Thymus (tissue), 11 donors: ENCODE data around the gene CORO6. TPM values are rescaled to one million over a fixed set of nuclear protein-coding genes. Genes with fewer than 3 reads are reported as not detected.

Experiments used
- DNase-seq, 9 donors: peaks; one replicate each; pipeline ENCODE4 v3.0.0-alpha.2; 2013; ENCODE audit warnings: low spot score in 9 of 9, low read depth in 6 of 9, missing footprints in 1 of 9
- H3K27ac ChIP-seq, 2 donors: one replicate each; pipeline ENCODE4 v1.5.1; 2013; ENCODE audit warnings: control low read depth in 1 of 2, low read depth in 1 of 2, low read length in 1 of 2, mild to moderate bottlenecking in 1 of 2, moderate library complexity in 1 of 2
- H3K27me3 ChIP-seq, 2 donors: one replicate each; pipeline ENCODE4 v1.5.1; 2013; ENCODE audit warnings: low read length in 1 of 2; ENCODE audit not compliant: control insufficient read depth in 2 of 2, insufficient read depth in 1 of 2
- H3K36me3 ChIP-seq, 2 donors: one replicate each; pipeline ENCODE4 v1.5.1; 2013; ENCODE audit warnings: low read length in 1 of 2, mild to moderate bottlenecking in 1 of 2, moderate library complexity in 1 of 2; ENCODE audit not compliant: control insufficient read depth in 2 of 2, insufficient read depth in 2 of 2
- H3K4me1 ChIP-seq, 2 donors: one replicate each; pipeline ENCODE4 v1.5.1; 2013; ENCODE audit warnings: low read length in 2 of 2; ENCODE audit not compliant: control insufficient read depth in 2 of 2, insufficient read depth in 2 of 2
- H3K4me3 ChIP-seq, 2 donors: one replicate each; pipeline ENCODE4 v1.5.1; 2013; ENCODE audit warnings: low read length in 2 of 2, control low read depth in 1 of 2, mild to moderate bottlenecking in 1 of 2
- H3K9me3 ChIP-seq, 2 donors: one replicate each; pipeline ENCODE4 v1.5.1; 2013; ENCODE audit warnings: low read length in 1 of 2, mild to moderate bottlenecking in 1 of 2; ENCODE audit not compliant: control insufficient read depth in 2 of 2, insufficient read depth in 1 of 2
- WGBS: extraction: QIAGEN DNeasy Blood & Tissue Kit; methylation state at CpG from one replicate; pipeline ENCODE4 v1.1.7; 2013; 5-methylcytosine and 5-hydroxymethylcytosine counted together
- polyA plus RNA-seq: library from polyadenylated mRNA; stranded (reverse); fragments of 200-250 nt; gene quantifications from one replicate; pipeline ENCODE4 v1.2.3, GENCODE V29; 2013
- total RNA-seq: library from RNA; stranded (reverse); fragments of 120-200 nt; gene quantifications from one replicate; pipeline ENCODE4 v1.2.4, GENCODE V29; 2013
- donor health status: healthy.

CORO6 gene
- total and polyA plus RNA-seq, 2 donors: 2.4 to 17.0 TPM

DNA sequence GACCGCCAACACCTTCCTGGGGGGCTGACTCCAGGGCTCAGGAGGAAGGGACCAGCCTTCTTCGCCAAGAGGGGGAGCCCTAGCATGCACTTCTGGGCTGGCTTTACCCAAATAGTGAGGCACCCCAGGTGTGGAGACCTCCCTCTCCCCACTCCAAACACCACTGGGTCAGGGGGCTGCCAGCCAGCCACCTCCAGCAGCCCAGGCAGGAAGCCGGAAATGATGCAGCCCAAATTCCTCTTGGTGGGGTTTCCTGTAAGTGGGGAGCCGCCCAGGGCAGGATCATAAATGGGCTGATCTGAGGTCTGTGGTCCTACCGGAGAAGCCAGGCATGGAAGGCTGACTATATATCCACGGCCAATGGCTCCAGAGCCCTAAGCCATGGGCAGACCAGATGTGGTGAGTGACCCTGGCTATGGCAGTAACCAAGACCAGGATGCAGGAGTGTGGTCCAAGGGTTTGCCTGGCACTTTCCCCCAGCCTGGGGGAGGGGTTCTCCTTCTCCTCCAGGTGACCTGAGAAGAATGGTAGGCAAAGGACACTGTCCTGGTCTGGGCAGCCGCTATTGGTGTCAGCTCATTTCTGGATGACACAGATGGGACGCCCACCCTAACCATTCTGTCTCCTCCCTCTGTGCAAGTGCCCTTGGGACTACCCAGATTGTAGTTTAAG is 37.5 kb downstream of the CORO6 start:
- Histone ChIP-seq H3K9me3 (no peaks in the 10 kb centered on the region), H3K4me3 (peak overlapping the region in 1 of 2 donors; percentile 5), H3K27ac (peak overlapping the region; percentile 47 to 56), H3K36me3 (peaks cover 29 to 37% of the 10 kb centered on the region in 2 donors), H3K4me1 (peaks cover 31 to 55% of the 10 kb centered on the region in 2 donors), H3K27me3 (no peaks in the 10 kb centered on the region)
- peak in 1 of 9 donors; percentile 57 for DNase-seq
- whole genome bisulfite sequencing: 53% methylated on average over 8 of the region's 8 CpGs

DNA sequence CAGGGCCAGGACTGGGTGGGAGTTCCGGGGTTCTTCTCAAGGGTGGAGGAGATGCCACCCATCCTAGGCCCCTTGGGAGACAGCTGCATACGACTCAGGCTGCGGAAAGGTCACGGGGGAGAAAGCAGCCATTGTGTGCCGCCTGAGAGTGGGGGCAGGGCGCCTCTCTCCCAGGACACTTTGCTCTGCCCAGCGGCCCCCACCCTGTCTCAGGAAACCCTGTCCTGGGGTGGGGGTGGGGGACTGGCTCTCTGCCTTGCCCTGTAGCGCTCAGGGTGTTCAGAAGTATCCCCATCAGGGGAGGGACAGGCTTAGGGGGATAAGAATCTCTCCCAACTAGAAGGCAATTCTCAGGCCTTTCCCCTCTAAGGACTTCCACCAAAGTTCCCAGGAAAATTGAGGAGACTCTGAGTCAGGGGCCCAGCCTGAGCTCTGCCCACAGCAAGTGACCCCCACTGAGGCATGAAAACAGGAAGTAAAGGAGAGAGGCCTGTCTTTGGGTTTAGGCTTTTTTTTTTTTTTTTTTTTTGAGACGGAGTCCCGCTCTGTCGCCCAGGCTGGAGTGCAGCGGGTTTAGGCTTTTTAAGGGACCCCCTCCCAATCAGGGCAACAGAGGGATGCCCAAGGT is 38.1 kb downstream of the CORO6 start:
- Histone ChIP-seq H3K9me3 (no peaks in the 10 kb centered on the region), H3K4me1 (peaks cover 26 to 49% of the 10 kb centered on the region in 2 donors), H3K36me3 (peaks cover 34 to 43% of the 10 kb centered on the region in 2 donors), H3K27ac (peak overlapping the region in 1 of 2 donors; percentile 56), H3K4me3 (no peak overlapping the region), H3K27me3 (no peaks in the 10 kb centered on the region)
- no peak for DNase-seq
- WGBS: 84% methylated on average over 12 of the region's 12 CpGs

DNA sequence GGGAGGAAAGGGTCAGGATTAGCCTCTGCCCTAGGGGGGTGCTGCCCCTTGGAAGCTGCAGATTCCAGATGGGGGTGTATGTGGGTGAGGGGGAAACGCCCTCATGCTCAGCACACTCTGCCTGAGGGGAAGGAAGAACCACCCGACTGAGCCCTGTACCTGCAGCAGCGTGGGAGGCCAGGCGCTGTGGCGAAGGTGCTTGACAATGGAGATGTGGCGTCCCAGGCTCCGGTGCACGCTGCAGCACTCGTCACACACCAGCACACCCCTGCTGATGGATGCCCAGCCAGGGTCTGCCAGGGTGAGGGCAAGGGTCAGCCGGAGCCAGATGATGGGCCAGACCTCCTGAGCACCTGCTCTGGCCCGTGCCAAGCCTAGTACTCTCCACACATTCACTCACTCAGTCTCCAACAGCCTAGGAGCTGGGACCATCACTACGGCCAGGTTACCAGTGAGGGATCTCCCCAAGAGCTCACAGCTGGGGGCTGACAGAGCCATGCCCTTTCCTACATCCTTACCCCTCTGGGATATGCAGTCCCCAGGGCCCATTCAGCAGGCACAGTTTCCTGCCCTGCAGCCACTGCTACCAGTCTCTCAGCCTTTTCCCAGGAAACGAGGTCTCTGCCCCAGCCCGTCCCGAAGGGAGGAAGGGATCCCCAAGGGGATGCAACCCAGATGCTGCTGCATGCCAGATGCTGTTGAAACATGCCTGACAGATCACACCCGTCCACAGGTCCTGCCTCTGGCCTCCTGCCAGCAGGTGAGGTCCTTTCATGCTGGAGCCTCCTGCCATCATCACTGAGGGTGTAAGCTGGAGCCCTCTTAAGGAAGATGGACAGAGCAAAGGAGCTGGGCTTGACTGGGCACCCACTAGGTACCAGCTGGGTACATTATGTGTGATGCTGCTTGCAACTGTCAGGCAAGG is 39.1 kb downstream of the CORO6 start:
- Histone ChIP-seq H3K9me3 (no peaks in the 10 kb centered on the region), H3K27ac (no peak overlapping the region), H3K4me3 (no peak overlapping the region), H3K36me3 (peaks cover 36 to 53% of the 10 kb centered on the region in 2 donors), H3K4me1 (peaks cover 25 to 47% of the 10 kb centered on the region in 2 donors), H3K27me3 (no peaks in the 10 kb centered on the region)
- DNase-seq: no peak
- WGBS: 95% methylated on average over 16 of the region's 16 CpGs

DNA sequence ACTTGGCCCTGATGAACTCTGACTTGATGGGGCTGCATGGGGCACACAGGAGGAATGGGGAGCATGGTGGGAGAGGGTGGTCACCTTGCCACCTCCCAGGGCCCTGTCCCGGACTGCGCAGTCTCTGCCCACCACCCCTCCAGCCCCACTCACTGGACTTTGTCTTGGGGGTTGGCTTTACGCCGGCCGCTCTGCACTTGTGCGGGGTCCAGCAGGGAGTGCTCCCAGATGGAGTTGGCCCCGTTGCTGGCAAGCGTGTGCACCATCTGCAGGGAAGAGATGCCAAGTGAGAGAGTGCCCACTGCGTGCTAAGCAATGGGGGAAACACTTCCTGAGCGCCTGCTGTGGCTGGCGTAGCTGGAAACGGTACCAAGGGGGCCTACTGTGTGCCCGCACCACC is 39.9 kb downstream of the CORO6 start:
- H3K27me3 ChIP-seq: no peaks in the 10 kb centered on the region
- H3K4me1 ChIP-seq: peaks cover 18 to 38% of the 10 kb centered on the region in 2 donors
- H3K36me3 ChIP-seq: peaks cover 44 to 61% of the 10 kb centered on the region in 2 donors
- DNase-seq: no peak
- WGBS: 98% methylated on average over 13 of the region's 13 CpGs
- H3K9me3 ChIP-seq: no peaks in the 10 kb centered on the region
- H3K4me3 ChIP-seq: no peak overlapping the region
- no peak overlapping the region for H3K27ac ChIP-seq

DNA sequence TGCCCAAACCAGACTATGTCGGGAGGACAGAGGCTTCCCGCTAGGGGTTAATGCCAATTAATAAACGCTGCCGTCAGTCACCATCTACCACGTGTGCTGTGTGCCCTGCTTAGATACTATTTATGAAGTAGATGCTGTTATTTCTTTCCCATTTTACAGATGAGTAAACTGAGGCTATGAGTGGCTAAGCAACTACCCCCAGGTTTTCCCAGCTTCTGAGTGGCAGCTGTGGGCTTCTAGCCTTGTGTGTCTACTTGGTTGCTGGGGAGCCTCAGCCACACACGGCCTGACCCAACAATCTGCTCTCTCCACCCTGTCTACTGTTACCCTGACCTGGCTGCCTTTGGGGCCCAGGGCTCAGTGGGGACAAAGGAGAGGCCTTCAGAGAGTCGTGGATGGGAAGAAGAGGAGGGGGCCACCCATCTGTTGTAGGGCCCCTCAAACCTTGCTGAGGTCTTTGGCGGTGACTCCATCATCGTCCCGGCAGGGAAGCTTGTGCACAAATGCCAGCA is 40.4 kb downstream of the CORO6 start:
- no peaks in the 10 kb centered on the region for H3K9me3 ChIP-seq
- H3K27me3 ChIP-seq: no peaks in the 10 kb centered on the region
- H3K27ac ChIP-seq: no peak overlapping the region
- no peak overlapping the region for H3K4me3 ChIP-seq
- DNase-seq: no peak
- H3K4me1 ChIP-seq: peaks cover 18 to 34% of the 10 kb centered on the region in 2 donors
- 97% methylated on average over 10 of the region's 10 CpGs for WGBS
- peaks cover 49 to 64% of the 10 kb centered on the region in 2 donors for H3K36me3 ChIP-seq

DNA sequence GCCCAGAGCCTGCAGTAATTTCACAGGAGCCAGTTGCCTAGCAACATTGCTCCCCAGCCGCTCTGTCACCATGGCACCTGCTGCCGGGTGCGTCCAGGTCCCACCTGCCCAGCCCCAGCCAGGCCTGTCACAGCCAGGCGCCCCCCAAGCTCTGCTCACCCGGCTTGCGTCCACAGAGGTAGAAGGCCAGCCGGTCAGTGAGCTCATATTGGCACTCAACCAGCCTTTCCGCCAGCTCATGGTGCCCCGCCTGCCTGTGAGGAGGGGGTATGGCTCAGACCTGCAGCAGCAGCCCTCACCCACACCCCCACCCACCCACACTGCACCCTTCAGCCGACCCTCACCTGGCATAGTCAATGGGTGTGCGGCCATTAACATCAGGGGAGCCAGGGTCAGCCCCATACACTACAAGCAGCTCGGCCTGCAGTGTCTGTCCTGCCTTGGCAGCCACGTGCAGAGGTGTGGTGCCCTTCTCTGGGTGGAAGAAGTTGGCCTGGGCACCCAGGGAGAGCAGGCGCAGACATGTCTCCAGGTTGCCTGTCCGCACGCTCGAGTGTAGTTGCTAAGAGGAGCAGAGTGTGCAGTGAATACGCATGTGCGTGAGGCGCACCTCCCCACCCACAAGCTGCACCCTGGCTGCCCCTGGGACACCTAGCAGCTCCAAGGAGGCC is 41.0 kb downstream of the CORO6 start:
- no peak for DNase-seq
- no peaks in the 10 kb centered on the region for H3K27me3 ChIP-seq

DNA sequence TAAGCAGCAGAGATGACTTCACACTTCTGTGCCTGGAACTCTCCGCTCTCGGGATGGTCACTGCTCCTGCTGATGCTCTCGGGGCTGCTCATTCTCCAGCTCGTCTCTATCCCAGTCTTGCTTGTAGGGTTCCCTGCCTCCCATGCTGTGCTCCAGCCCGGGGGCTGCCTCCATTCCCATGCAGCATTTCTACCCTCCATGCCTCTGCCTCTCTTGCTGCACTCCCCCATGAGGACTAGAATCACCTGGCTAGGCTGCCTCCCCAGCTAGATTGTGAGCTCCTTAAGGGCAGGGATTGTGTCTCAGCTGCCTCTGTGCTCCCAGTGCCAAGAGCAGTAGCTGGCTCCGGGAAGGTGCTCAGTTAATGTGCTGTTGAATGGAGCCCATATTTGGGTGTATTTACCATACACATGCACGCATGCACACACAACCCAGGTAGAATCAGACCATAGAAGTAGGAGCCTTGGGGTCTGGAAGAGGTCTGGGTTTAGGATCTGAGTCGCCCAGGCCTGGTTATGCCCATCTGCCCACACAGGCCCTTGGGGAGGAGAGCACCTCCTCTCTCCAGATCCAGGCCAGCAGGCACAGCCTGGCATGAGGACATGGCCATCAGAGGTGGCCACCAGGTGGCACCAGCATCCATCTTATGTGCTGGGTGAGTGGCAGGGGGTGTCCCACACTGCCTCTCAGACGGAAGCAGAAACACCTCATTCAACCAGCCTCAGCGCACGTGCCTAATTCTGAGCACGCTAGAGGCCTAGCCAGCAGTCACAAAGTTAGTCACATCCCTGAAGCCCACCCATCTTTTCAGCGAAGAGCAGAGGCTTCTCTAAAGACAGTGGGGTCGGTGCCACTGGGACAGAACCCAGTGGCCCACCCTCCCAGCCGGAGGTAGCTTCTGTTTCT is 42.6 kb downstream of the CORO6 start:
- H3K27ac ChIP-seq: peak overlapping the region in 1 of 2 donors; percentile 14
- H3K36me3 ChIP-seq: peaks cover 71 to 84% of the 10 kb centered on the region in 2 donors
- peak in 8 of 9 donors; percentile 75 to 93 (median 86) for DNase-seq
- H3K9me3 ChIP-seq: no peaks in the 10 kb centered on the region
- peaks cover 10 to 21% of the 10 kb centered on the region in 2 donors for H3K4me1 ChIP-seq
- no peaks in the 10 kb centered on the region for H3K27me3 ChIP-seq
- 70% methylated on average over 15 of the region's 15 CpGs for WGBS
- no peak overlapping the region for H3K4me3 ChIP-seq

More for the DNA sequence above, 41.0 kb downstream of the CORO6 start:
- WGBS: 99% methylated on average over 20 of the region's 20 CpGs
- H3K4me1 ChIP-seq: peaks cover 18 to 28% of the 10 kb centered on the region in 2 donors
- H3K27ac ChIP-seq: no peak overlapping the region
- H3K36me3 ChIP-seq: peaks cover 55 to 69% of the 10 kb centered on the region in 2 donors
- no peaks in the 10 kb centered on the region for H3K9me3 ChIP-seq
- no peak overlapping the region for H3K4me3 ChIP-seq
